Measurements from ENCODE around the gene SPTBN4.
"Not testable (repeated sequence)": the region's sequence is repeated elsewhere in the genome, so short reads cannot be mapped to it uniquely, and the experiment has no call there.

SPTBN4 gene

DNA sequence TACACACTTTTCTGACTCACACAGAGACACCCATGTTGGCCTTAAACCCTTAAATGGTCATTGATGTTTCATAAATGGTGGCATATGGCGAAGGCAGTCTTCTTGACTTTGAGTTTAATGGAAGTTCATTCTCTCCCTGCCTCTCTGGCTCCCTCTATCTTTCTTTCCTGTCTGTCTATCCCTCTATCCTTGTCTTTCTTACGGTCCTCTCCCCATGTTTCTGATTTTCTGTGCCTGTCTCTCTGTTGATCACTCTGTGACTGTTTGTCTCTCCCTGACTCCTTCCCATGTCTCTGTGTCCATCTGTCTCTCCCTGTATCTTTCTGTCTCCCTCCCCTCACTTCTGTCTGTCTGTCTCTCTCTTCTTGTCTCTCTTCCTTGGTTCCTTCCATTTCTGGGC is 66.7 kb downstream of the SPTBN4 start:
- DNase-seq, result no peak

DNA sequence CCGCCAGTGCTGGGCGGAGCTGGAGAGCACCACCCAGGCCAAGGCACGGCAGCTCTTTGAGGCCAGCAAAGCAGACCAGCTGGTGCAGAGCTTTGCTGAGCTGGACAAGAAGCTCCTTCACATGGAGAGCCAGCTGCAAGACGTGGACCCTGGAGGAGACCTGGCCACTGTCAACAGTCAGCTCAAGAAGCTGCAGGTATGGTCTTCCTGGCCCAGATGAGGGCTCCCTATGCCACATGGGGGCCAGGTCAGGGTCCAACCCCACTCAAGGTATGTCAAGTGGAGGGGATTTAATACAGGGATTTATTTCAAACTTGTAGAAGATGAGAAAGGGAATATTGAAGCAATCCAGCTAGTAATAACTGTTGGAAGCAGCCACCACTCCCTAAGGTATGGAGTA is 67.3 kb downstream of the SPTBN4 start:
- no peak for DNase-seq

DNA sequence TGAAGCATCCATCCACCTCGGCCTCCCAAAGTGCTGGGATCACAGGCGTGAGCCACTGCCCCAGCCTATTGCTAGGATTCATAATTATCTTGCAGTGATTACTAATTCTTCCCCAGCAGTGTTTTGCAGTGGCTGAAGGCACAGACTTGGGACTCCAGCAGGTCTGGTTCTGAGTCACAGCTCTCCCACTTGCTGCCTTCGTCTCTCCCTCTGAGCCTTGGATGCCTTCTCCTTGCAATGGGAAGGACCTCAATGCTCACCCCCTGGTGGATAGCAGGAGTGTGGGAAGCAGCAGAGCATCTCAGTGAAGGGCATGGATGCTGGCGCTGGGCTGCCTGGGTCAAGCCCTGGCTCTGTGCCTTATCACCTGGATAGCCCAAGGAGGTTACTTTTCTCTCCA is 72.3 kb downstream of the SPTBN4 start:
- no peak for DNase-seq

DNA sequence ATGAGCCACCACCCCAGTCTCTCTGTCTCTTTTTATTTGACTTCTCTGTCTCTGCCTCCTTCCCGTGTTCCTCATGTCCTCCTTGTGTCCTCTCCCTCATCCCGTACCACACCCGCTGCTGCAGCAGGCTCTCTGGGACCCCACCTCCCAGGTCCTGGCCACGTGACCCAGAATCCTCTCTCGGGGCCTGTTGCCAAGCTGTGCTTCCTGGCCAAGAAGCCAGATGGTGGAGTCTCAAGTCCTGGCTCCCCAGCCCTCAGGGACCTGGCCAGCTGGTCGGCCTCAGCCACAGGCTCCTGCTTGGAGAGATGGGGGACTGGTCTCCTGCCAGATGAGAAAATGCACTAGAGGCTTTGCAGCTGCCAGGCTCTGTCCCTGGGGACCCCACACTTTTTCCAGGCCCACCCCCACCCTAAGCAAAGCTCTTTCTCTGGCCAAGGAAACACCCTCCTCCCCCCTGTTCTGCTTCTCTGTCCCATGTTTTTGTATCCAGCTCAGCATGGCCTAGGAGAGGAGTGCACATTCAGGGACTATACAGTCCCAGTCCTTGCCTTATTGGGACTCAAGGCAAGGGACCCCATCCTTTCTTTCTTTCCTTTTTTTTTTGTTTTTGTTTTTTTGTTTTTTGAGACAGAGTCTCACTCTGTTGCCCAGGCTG is 75.5 kb downstream of the SPTBN4 start:
- no peak for DNase-seq

DNA sequence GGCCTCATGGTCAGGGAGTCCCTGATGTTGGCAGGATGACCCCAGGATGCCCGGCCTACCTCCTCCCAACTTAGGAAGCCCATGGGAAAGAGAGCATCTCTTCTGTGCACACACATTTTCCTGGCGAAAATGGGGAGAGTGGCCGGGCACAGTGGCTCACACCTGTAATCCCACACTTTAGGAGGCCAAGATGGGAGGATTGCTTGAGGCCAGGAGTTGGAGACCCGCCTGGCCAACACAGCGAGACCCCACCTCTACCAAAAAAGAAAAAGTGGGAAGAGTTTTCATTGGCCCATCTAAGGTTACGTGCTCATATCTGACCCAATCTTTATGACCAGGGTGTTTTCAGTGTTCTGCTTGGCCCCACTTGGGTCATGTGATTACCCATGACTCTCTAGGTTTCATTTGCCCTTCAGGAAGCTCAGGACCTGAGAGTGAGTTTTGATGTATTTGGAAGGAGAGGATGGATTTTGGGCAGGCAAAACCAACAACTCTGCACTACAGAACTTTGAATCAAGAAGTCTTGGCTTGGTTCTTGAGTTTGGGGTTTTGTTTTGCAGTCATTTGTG is 76.3 kb downstream of the SPTBN4 start:
- DNase-seq, result no peak

DNA sequence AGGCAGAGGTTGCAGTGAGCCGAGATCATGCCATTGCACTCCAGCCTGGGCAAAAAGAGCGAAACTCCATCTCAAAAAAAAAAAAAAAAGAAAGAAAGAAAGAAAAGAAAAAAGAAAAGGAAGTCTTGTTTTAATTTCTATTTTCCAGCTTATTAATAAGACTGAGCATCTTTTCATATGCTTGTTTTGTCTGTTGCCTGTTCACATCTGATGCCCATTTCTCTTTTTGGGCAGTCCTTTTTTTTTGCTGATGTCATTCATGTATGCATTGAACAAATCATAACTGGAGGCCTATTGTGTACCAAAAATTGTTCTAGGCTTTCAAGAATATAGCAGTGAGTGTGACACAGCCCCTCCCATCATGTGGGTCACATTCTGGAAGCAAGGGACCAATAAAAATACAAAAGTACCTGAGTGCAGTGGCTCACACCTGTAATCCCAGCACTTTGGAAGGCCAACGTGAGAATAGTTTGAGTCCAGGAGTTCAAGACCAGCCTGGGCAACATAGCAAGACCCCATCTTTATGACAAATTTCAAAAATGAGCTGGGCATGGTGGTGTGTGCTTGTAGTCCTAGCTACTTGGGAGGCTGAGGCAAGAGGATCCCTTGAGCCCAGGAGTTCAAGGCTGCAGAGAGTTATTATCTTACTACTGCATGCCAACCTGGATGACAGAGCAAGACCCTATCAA is 79.5 kb downstream of the SPTBN4 start:
- not testable (repeated sequence) for DNase-seq

DNA sequence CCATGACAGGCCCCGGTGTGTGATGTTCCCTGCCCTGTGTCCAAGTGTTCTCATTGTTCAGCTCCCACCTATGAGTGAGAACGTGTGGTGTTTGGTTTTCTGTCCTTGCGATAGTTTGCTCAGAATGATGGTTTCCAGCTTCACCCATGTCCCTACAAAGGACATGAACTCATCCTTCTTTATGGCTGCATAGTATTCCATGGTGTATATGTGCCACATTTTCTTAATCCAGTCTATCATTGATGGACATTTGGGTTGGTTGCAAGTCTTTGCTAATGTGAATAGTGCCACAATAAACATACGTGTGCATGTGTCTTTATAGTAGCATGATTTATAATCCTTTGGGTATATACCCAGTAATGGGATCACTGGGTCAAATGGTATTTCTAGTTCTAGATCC is 80.4 kb downstream of the SPTBN4 start:
- not testable (repeated sequence) for DNase-seq

DNA sequence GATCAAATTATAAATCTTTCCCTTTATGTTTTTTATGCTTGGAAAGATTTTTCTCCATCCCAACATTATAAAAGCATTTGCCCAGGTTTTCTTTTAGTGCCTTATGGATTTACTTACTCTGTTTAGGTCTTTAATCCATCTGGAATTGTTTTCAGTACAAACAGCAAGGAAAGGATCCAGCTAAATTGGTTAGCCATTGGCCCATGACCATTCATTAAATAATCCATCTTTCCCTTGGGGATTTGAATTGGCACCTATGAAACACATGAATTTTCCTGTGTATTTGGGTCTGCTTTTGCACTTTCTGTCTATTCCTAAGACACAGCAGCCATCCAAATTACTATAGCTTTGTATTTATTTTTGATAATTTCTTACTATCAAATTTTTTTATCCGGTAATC is 81.0 kb downstream of the SPTBN4 start:
- no peak for DNase-seq

DNA sequence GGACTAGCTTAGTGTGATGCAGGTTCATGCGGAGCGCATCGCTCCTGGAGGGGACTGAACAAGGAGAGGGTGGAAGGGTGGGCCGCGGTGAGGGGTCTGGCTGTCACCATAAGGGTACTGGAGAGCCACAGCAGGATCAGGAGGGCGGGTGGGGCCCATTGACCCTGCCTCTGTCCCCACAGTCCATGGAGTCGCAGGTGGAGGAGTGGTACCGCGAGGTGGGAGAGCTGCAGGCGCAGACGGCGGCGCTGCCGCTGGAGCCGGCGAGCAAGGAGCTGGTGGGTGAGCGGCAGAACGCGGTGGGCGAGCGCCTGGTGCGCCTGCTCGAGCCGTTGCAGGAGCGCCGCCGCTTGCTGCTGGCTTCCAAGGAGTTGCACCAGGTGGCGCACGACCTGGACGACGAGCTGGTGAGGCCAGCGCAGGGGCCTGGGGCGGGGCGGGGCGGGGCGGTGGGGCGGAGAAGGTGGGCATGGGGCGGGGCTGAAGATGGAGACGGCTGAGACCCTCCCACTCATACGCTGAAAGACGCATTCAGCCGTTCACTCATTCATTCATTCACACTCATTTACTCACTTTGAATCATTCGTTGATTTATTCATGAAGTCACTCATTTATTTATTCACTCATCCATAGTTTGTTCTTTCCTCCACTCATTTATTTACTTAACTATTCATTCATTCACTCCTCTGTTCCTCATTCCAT is 82.4 kb downstream of the SPTBN4 start:
- peak; percentile 54 for DNase-seq

DNA sequence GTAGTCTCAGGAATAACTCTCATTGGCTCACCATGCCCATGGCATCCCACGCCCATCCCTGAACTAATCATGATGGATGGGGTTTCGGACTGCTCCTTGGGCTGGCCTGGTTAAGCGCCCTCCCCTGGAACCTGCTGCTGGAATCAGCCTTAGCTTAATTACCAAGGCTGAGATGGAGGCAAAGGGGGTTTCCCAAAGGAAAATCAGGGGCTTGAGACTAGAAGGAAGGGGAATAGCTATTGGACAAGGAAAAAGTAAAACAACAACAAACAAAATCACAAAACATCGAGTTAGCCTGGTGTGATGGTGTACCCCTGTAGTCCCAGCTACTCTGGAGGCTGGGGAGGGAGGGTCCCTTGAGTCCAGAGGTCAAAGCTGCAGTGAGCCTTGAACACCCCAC is 84.2 kb downstream of the SPTBN4 start:
- no peak for DNase-seq

DNA sequence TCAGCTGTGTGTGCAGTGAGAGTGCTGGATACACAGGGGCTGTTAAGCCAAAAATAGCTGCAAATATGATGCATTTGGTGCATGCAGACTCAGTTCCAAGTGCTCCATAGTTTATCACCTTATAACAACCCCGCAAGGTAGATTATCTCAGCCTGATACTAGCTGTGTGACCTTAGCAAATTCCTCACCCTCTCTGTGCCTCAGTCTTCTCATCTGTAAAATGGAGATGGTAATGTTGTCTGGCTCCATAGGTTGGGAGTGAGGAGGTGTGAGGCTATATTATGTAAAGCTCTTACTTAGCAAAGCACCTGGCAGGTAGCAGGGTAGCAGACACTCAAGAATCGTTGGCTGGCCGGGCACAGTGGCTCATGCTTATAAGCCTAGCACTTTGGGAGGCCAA is 86.0 kb downstream of the SPTBN4 start:
- DNase-seq, result no peak

DNA sequence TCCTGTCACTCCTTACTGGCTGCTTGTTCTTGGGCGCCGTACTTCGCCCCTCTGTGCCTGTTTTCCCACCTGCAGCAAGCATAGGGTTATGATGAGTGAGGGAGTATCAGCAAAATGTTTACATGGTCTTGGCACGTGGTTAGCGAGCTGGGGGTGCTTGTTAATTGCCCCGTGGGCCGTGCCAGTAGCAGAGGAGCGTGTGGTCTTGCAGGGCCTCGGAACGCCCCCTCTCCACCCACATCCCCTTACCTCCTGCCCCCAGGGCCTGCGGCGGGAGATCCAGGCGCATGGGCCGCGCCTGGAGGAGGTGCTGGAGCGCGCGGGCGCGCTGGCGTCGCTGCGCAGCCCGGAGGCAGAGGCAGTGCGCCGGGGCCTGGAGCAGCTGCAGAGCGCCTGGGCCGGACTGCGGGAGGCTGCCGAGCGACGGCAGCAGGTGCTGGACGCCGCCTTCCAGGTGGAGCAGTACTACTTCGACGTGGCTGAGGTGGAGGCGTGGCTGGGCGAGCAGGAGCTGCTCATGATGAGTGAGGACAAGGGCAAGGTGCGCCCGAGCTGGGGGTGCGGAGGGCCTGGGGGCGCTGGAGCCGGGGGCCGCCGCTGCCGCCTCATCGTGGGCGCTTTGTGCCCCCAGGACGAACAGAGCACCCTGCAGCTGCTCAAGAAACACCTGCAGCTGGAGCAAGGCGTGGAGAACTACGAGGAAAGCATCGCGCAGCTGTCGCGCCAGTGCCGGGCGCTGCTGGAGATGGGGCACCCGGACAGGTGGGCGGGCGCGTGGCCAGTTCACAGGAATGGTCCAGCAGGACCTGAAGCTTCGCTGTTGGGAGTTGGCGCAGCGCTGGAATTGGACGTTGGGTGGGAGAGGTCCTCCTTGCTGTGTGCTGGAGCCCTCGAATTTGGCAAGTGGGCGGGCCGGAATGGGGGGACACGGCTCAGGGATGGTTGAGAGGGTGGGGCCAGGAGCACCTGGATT is 87.4 kb downstream of the SPTBN4 start:
- no peak for DNase-seq

DNA sequence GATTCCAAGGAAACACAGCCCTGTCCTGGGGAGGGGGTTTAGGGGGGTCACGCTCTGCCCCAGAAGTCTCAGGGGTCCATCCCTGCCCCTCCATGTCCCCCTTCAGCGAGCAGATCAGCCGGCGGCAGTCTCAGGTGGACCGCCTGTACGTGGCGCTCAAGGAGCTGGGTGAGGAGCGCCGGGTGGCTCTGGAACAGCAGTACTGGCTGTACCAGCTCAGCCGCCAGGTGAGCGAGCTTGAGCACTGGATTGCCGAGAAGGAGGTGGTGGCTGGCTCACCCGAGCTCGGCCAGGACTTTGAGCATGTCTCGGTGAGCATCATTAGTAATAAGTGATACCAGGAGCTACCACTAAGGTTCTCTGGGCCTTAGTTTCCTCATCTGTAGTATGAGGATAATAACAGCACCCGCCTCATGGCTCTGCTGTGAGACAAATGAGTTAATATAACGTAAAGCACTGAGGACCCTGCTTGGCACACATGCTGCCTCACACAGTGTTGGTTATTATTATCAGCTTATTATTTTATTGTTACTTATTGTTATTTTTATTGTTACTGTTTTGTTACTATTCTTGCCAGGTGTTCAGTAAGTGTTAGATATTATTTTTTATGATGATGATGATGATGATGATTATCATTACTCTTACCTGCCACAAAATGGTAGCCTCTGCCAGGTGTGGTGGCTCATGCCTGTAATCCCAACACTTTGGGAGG is 89.3 kb downstream of the SPTBN4 start:
- DNase-seq, result no peak

DNA sequence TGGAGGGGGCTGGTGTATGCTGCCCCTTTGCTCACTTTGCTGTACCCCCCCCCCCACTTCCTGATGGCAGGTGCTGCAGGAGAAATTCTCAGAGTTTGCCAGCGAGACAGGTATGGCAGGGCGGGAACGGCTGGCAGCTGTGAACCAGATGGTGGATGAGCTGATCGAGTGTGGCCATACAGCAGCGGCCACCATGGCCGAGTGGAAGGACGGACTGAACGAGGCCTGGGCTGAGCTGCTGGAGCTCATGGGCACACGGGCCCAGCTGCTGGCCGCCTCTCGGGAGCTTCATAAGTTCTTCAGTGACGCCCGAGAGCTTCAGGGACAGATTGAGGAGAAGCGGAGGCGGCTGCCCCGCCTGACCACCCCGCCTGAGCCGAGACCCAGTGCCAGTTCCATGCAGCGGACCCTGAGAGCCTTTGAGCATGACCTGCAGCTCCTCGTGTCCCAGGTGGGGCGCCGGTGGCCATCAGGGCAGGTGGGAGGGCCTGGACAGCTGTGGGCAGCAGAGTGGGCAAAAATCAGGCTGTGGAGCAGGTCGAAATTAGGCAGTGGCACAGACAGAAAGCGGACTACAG is 90.2 kb downstream of the SPTBN4 start:
- DNase-seq, result no peak

DNA sequence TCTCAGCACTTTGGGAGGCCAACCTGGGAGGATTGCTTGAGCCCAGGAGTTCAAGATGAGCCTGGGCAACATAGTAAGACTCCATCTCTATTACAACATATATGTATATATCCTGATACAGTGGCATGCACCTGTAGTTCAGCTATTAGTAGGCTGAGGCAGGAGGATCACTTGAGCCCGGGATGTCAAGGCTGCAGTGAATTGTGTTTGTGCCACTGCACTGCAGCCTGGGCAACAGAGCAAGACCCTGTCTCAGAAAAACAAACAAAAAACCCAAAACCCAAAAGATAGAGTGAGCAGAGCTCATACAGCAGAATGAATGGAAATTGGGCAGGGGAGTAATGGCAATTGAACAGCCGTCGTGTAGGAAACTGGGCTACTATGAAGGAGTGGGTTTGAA is 92.6 kb downstream of the SPTBN4 start:
- DNase-seq, result no peak

DNA sequence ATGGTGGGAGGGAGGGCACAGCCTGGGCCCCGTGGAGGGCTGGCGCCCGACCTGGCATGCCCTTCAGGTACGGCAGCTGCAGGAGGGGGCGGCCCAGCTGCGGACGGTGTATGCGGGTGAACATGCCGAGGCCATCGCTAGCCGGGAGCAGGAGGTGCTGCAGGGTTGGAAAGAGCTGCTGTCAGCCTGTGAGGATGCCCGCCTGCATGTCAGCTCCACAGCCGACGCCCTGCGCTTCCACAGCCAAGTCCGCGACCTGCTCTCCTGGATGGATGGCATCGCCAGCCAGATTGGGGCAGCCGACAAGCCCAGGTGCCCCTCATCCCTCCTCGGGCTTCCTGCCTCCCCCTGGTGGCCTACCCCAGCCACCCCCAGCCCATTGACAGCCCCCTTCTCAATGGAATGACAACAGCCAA is 93.3 kb downstream of the SPTBN4 start:
- DNase-seq, result no peak

DNA sequence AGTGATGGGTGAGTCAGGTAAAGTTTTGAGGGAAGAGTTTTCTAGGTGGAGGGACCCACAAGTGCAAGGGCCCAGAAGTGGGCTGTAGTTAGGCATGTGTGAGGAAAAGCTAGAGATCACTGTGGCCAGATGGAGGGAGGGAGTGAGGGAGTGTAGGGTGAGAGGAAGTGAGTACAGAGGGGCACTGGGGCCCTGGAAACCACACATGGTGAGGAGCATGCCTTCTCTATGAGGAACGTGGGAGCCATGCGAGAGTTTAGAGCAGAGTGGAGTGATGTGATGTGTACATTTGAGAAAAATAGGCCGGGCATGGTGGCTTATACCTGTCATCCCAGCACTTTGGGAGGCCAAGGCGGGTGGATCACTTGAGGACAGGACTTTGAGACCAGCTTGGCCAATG is 95.1 kb downstream of the SPTBN4 start:
- no peak for DNase-seq

DNA sequence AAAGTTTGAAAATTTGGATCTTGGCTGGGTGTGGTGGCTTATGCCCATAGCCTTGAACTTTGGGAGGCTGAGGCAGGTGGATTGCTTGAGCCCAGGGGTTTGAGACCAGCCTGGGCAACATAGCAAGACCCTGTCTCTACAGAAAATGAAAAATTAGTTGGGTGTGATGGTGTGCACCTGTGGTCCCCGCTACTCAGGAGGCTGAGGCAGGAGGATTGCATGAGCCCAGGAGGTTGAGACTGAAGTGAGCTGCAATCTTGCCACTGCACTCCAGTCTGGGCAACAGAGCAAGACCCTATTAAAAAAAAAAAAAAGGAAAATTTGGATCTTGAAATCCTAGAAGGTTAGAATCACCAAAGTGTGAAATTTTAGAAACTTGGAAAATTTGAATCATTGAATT is 97.7 kb downstream of the SPTBN4 start:
- not testable (repeated sequence) for DNase-seq

DNA sequence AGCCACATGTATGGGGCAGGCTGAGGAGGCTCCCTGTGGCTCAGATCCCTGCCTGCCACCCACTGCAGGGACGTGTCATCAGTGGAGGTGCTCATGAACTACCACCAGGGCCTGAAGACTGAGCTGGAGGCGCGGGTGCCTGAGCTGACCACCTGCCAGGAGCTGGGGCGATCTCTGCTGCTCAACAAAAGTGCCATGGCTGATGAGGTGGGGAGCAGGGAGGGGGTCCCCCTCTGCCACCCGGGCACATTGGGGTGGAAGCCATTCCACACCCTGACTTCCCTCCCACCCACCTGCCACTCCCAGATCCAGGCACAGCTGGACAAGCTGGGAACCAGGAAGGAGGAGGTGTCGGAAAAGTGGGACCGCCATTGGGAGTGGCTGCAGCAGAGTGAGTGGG is 98.6 kb downstream of the SPTBN4 start:
- DNase-seq, result no peak

DNA sequence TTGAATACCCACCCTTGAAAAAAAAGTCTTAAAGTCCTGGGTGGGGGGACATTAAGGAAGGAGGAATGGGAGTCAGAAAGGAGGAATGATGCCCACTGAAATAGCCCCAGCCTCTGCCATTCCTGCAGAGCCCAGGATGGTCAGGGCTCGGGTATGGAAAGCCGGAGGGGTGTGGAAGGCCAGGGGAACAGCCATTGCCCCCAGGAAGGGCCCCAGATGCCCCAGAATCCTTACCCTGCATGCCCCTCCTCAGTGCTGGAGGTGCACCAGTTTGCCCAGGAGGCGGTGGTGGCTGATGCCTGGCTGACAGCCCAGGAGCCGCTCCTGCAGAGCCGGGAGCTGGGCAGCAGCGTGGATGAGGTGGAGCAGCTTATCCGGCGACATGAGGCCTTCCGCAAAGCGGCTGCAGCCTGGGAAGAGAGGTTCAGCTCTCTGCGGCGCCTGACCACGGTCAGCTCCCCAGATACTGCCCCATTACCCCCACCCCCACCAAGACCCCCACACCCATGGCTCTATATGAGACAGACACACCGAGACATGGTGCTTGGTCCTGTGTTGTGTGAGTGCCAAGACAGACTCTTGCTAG is 99.2 kb downstream of the SPTBN4 start:
- no peak for DNase-seq

DNA sequence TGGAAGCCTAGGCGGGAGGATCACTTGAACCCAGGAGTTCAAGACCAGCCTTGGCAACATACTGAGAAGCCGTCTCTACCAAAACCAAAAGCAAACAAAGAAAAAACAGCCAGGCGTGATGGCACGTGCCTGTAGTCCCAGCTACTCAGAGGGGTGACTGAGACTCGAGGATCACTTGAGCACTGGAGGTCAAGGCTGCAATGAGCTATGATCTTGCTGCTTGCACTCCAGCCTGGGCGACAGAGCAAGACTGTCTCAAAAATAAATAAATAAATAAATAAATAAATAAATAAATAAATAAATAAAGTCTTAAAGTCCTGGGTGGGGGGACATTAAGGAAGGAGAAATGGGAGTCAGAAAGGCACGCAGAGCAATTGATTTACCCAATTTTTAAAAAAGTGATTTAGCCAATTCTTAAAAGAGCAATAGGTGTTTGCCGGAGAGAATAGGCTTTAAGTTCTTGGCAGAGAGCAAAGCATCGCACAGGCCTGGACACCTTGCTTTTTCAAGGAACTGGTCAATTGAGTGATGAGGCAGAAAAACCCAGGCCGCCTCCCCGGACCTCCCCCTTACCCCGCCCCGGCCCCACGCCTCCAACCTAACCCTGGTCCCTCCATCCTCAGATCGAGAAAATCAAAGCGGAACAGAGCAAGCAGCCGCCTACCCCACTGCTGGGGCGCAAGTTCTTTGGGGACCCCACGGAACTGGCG is 100.4 kb downstream of the SPTBN4 start:
- no peak for DNase-seq
